ENCODE data around the gene RIMBP2.

RIMBP2 gene

DNA sequence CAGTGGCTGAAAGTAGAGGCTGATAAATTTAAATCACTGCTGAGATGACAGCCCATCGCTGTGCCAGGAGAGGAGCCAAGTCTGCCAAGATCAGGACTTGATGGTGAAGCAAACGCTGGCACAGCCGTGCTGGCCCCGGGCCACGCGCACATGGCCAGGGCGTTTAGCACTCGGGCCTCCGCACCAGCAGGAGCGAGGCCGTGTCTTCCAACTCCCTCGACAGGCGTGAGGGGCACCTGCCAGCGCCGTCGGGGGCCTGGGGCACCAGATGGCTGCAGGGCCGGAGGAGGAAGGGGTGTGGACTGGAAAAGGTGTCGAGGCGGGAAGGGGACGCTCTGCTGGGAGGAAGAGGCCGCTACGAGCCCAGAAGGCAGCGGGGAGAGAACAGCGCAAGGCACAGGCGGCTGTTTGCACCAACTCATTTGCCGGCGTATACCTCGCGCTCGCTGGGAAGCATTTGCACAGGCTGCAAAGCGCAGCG is 29.5 kb downstream of the RIMBP2 start:
- CTCF ChIA-PET, result no interaction called here
- no peak overlapping the region for H3K4me3 ChIP-seq (ENCODE audit: low read depth, low read length)
- no peak for DNase-seq (ENCODE audit: low read depth, low spot score)
- TF ChIP-seq CTCF (IDR thresholded peaks at IDR 0.05; ENCODE audit: insufficient read depth, low read length, missing control alignments), result no peak
- POLR2A ChIA-PET, result no interaction called here

DNA sequence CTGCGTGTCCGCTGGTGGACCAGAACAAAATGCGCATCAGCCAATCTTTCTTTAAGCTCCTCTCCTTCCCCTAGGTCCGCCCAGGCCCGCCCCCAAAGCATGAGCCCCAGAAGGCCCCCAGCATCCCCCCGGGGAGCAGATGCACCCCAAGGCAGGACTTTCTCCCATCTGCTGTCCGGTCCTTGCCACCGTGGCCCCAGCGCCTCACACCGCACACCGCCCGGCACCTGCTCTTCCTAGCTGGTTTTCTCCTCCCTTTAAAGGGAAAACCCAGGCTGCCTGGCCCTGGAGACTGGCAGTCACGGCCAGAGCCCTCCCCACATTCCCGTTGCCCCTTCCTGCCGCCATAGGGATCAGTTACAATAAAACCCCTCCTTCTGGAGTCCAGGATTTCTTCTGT is 30.2 kb downstream of the RIMBP2 start:
- DNase-seq (ENCODE audit: low read depth, low spot score), result no peak
- ChIA-PET POLR2A (no interaction called here), CTCF (no interaction called here)
- no peak overlapping the region for H3K4me3 ChIP-seq (ENCODE audit: low read depth, low read length)
- no peak for TF ChIP-seq CTCF (IDR thresholded peaks at IDR 0.05; ENCODE audit: insufficient read depth, low read length, missing control alignments)

GRCh38 chr12:130685250-130685787 is 30.8 kb downstream of the RIMBP2 start:
- POLR2A ChIA-PET, result no interaction called here
- CTCF ChIA-PET, result no interaction called here
- H3K4me3 ChIP-seq (ENCODE audit: low read depth, low read length), result no peak overlapping the region
- no peak for TF ChIP-seq CTCF (IDR thresholded peaks at IDR 0.05; ENCODE audit: insufficient read depth, low read length, missing control alignments)
- DNase-seq (ENCODE audit: low read depth, low spot score), result no peak

DNA sequence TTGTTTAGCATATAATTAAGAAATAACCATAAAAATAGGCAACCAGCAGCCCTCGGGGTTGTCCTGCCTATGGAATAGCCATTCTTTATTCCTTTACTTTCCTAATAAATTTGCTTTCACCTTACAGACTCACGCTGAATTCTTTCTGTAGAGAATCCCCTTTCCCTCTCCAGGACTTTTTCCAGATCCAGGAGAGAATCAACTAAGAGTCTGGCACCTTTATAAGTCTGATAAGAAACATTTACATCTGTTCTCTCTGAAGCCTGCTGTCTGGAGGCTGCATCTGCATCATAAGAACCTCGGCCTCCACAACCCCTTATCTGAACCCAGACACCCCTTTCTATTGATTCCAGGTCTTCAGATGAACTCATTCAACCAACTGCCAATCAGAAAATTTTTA is 32.3 kb downstream of the RIMBP2 start:
- ChIA-PET CTCF (no interaction called here), POLR2A (no interaction called here)
- DNase-seq (ENCODE audit: low read depth, low spot score), result no peak
- H3K4me3 ChIP-seq (ENCODE audit: low read depth, low read length), result no peak overlapping the region
- no peak for TF ChIP-seq CTCF (IDR thresholded peaks at IDR 0.05; ENCODE audit: insufficient read depth, low read length, missing control alignments)

DNA sequence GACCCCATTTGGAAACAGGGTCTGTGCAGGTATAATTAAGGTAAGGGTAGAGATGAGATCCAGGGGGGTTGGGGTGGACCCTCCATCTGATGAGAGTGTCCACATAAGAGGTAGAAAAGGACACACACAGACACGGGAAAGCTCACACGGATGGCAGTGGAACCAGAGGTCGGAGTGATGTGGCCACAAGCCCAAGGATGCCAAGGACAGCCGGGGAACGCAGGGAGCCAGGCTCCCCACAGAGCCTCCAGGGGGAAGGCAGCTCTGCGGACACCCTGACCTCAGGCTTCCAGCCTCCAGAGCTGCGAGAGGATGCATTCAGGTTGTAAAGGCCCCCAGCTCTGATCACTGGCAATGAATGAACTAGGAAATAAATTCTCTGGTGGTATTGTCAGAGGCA is 33.0 kb downstream of the RIMBP2 start:
- no peak for DNase-seq (ENCODE audit: low read depth, low spot score)
- ChIA-PET POLR2A (no interaction called here), CTCF (no interaction called here)
- H3K4me3 ChIP-seq (ENCODE audit: low read depth, low read length), result no peak overlapping the region
- TF ChIP-seq CTCF (IDR thresholded peaks at IDR 0.05; ENCODE audit: insufficient read depth, low read length, missing control alignments), result no peak

- ChIA-PET CTCF (no interaction called here), POLR2A (no interaction called here)
- TF ChIP-seq CTCF (IDR thresholded peaks at IDR 0.05; ENCODE audit: insufficient read depth, low read length, missing control alignments), result no peak
- H3K4me3 ChIP-seq (ENCODE audit: low read depth, low read length), result no peak overlapping the region
- DNase-seq (ENCODE audit: low read depth, low spot score), result no peak
Observed at GRCh38 chr12:130680451-130680990, 35.6 kb downstream of the RIMBP2 start.

Measured in AG04449 (cell line).